Measurements from ENCODE around the gene ERO1B.

The ERO1B gene

DNA sequence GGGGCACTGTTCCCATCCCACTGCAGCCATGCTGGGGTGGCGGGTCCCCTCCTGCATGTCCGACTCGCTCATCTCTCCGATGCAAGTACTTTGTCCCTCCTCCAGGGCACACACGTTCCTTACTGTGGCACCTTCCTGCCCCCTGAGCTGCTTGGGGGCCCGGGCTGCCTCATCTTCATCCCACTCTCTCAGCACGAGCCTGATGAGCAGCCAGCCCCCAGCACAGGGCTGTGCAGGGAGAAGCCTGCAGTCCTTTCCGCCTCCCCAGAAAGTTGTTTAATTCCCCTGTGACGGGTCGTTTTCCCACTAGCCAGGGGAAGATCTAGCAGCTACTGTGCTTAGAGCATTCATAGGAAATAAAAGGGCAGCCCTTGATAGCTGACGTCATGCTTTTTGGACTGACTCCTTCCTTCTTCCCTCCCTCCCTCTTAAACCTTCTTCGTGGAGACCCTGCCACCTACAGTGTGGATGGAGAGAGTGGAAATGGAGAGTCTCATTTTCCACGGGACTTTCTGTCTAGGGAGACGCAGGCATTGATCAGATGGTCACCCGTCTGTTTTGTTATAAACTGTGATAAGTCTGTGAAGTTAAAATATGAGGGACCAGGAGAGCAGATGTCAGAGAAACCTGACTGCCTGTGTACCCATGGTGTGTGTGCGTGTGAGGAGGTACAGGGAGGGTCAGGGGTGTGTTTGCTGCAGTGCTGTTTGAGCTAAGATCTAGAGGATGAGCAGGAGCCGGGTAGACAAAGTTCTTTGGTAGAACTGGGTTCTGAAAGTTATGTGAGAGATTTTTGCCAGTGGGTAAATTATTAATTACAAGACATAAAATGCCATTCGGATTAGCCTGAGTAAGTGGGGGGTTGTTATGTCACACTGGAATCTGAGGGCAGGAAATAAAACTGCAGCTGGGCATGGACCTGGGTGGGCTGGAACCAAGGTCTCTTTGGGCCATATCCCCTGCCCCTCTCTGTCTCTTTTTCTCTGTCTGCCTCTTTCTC is 105.1 kb downstream of the ERO1B start:
- no peak for DNase-seq

DNA sequence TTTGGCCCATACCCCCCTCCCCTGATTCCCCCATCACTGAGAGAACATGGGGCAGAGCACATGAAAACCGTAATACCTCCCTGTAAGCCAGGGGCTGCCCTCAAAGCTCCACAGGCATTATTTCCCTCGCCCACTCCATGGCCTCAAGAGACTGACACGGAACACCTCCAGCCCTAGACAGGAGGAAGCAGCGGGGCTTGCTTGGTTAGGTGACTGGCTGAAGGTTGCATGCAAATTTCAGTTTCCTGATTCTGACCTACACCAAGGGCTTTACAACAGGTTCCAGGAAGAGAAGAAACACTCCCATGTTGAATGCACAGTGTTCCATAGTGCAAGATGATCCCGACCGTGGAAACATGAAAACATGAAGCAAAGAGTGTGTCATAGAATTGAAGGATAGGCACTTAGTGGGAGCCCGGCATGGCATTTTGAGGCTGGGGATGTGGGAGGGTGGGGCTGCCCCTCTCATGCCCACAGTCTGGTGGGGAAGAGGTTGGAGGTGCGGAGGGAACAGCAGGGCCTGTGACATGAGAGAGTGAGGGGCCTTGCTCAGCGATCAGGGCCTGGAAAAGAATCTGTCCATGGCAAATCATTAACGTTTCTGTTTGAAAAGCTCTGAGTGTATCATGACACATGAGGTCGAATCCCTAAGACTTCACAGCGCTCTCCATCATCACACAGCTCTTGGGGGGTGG is 106.0 kb downstream of the ERO1B start:
- DNase-seq: no peak

DNA sequence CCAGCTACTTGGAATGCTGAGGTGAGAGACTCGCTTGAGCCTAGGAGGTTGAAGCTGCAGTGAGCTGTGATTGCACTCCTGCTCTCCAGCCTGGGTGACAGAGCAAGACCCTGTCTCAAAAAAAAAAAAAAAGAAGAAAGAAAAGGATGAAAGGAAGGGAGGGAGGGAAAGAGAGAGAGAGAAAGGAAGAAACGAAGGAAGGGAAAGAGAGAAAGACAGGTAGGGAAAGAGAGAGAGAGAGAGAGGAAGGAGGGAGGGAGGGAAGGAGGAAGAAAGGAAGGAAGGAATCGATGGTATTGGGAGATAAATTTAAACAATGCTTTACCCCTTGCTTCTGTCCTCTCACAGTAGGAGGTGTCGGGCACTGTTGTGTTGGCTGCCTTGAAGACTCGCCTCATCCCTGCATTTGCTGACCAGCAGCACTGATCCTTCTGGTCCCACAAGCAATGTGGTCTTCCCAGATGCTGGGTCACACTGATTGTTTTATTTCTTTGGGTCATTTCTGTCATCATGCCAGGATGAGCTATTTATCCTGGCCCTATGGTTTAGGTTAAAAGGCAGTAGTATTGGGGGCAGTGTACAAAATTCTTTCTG is 108.5 kb downstream of the ERO1B start:
- no peak for DNase-seq

DNA sequence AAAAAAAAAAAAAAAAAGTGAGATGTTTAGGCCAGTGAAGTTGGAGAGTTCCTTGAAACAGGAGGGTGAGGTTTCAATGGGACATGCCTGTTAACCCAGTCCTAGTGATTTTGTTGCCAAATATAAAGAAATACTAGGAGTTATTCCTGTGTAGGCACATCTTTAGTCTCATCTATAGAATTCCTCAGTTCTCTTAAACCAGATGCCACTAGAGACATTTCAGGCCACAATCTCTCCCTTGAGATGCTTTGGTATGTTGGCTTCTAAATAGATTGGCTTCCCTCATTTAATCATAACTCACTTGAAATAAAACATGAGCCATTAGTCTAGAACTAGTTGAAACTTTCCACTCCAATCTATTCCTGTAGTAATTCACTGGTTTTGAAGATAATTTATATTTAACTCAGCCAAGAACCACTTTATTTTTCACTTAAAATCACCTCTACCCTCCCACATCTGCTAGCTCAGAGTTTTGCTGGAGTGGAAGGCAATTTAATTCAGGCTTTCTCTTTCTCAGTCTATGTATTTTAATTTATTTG is 109.6 kb downstream of the ERO1B start:
- no peak for DNase-seq

DNA sequence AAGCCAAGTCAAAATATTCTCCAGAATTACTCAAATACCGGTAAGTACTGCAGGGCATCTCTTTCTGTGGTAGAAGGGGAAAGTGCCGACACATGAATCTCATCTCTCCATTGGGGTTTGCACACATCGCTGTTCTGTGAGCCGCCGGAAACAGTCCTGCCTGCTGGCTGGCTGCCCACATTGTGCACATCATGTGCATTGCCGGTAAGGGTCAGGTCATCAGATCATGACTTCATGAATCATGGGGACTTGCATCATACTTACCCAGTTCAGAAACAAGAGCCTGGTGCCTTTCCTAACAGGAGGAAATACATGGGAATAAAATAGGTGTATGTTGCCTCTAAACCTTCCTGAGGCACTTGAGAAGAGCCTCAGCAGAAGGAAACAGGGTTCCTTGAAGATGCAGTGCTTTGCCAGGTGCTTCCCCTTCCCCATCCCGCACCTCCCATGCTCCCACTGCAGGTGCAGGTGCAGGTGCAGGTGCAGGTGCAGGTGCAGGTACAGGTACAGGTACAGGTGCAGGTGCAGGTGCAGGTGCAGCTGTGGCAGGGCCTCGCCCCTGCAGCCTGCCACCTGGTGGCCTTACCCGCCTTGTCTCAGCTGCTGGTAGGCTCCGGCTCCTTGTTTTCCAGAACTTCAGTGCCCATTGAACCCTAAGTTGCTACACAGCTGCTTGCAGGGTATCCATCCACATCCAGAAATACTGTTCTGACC is 112.9 kb downstream of the ERO1B start:
- no peak for DNase-seq

DNA sequence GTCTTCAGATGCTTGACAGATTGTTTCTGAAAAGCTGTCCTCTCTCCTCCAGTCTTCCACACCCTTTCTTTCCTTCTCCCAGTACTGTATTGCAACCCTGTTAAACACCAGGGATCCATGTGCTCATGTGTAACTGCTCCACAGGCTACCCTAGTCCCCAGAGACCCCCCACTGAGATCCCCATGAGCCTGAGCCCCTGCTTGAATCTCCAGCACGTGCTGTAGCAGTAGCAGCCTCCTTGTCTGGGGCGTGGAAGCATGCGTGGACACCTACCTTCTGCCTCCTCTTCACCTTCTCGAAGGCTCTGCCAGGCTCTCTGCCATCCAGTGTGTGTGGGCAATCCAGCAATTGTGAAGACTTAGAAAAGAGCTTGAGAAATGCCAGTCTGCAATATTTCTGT is 114.2 kb downstream of the ERO1B start:
- no peak for DNase-seq

DNA sequence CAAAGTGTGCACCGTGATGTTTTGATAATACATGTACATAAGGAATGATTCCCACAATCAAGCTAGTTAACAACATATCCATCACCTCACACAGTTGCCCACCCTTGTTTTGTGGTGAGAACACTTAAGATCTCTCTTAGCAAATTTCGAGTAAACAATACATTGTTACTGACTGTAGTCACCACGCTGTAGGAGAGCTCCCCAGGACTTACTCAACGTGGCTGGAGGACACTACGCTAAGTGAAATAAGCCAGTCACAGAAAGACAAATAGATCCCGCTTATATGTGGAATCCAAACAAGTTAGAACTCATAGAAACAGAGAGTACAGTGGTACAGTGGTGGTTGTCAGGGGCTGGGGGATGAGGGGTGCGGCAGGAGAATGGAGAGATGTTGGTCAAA is 114.6 kb downstream of the ERO1B start:
- no peak for DNase-seq

DNA sequence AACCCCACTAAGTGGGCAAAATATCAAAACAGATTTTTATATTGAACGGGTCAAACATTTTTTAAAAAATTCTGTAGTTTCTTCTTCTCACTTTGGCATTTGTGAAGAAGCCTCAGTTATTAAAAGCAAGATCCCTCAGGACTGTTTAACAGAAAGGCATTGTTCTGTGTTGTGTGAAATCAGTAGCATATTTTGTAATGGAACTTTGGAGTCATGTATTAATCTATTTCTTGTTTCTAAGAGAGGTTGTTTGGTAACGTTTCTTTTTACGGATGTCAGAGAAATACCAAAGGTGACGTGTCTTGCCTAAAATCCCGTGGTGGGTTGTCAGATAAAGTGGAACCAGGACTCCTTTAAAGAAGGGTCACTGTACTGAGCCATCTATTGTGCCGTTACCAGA is 115.7 kb downstream of the ERO1B start:
- DNase-seq: no peak
